SK-N-SH (cell line): Measurements from ENCODE around the gene WIF1.

Experiments used
- CTCF ChIP-seq: fragments of 200-600 bp; sonication (generic); IDR thresholded peaks from 2 replicates; pipeline ENCODE4 v1.6.1; 2017; ENCODE audit warnings: antibody characterized with exemption, mild to moderate bottlenecking, moderate library complexity
- EZH2phosphoT487 ChIP-seq: fragments of 200-600 bp; sonication (generic); IDR thresholded peaks from 2 replicates; pipeline ENCODE4 v1.6.1; 2017; ENCODE audit warnings: low read depth, mixed run types, mild to moderate bottlenecking, antibody characterized with exemption, moderate library complexity, borderline replicate concordance
- FOXJ3 ChIP-seq: sonication (generic); formaldehyde crosslinking; IDR thresholded peaks from 2 replicates; pipeline ENCODE4 v1.5.1; 2020; ENCODE audit warnings: mild to moderate bottlenecking, missing genetic modification reagents
- GATA2 ChIP-seq: sonication (generic); formaldehyde crosslinking; IDR thresholded peaks from 2 replicates; pipeline ENCODE4 v1.5.0; 2020; ENCODE audit warnings: mild to moderate bottlenecking, missing genetic modification reagents
- MEF2A ChIP-seq: IDR thresholded peaks from 2 replicates; pipeline ENCODE4 v1.4.0; 2012; ENCODE audit warnings: low read depth, borderline replicate concordance
- POLR2AphosphoS5 ChIP-seq: IDR thresholded peaks from 2 replicates; pipeline ENCODE4 v1.6.1; 2012; ENCODE audit warnings: low read depth, low read length
- SMC3 ChIP-seq: IDR thresholded peaks from 2 replicates; pipeline ENCODE4 v1.6.1; 2012; ENCODE audit warnings: low read depth, low read length, improper control_type of control experiment
- TAF1 ChIP-seq: IDR thresholded peaks from 2 replicates; pipeline ENCODE4 v1.6.1; 2012; ENCODE audit warnings: low read depth, mild to moderate bottlenecking, low read length, moderate library complexity, borderline replicate concordance

GRCh38 chr12:65004270-65004669, 116.8 kb downstream of the WIF1 start:
- TF ChIP-seq CTCF (no peak), GATA2 (no peak), SMC3 (no peak), TAF1 (no peak), MEF2A (no peak), POLR2AphosphoS5 (no peak), FOXJ3 (CRISPR knock-in tag) (no peak), EZH2phosphoT487 (no peak)
